Subcutaneous adipose tissue (tissue), 4 donors: Measurements from ENCODE around the gene ZNF625. TPM values are rescaled to one million over a fixed set of nuclear protein-coding genes. Genes with fewer than 3 reads are reported as not detected.

ENCODE experiments used
- CTCF ChIP-seq: fragments of 450-650 bp; IDR thresholded peaks from one replicate; pipeline ENCODE4 v1.5.1; 2016; ENCODE audit warnings: low read depth, mild to moderate bottlenecking, control low read depth, antibody characterized with exemption, moderate library complexity
- total RNA-seq, 4 donors: library from RNA; depleted of rRNA; stranded (reverse); fragments of >200 nt; gene quantifications; one replicate each; pipeline ENCODE4 v1.1.0, GENCODE V29; 2016

ZNF625 gene
- total RNA-seq, 4 donors from 2014 or later: 3.1 to 5.8 (median 4.4) TPM

GRCh38 chr19:12155324-12155860 is 1.1 kb downstream of the ZNF625 start:
- TF ChIP-seq CTCF: no peak

GRCh38 chr19:12145348-12145747 is 11.2 kb downstream of the ZNF625 start:
- no peak for TF ChIP-seq CTCF

GRCh38 chr19:12141405-12141736 is 15.2 kb downstream of the ZNF625 start:
- no peak for TF ChIP-seq CTCF

- no peak for TF ChIP-seq CTCF
These were observed 15.8 kb downstream of the ZNF625 start for GRCh38 chr19:12140545-12141404.

GRCh38 chr19:12139885-12140544 is 16.5 kb downstream of the ZNF625 start, which contains the start of gene ZNF20:
Gene ZNF20, minus strand, starts transcription at chr19:12140350. Its CDS starts 168 bp downstream, at chr19:12140182.
- no peak for TF ChIP-seq CTCF

- no peak for TF ChIP-seq CTCF
These were observed 17.3 kb downstream of the ZNF625 start for GRCh38 chr19:12139269-12139668.
